GM19043 (cell line): Measurements from ENCODE around the gene TACC3.
"Not testable (repeated sequence)": the region's sequence is repeated elsewhere in the genome, so short reads cannot be mapped to it uniquely, and the experiment has no call there.

Source experiments
- ATAC-seq: cut with Tn5 transposase; IDR thresholded peaks from one replicate; pipeline ENCODE4 v1.9.1; 2021; ENCODE audit warnings: low read depth; ENCODE audit not compliant: unreplicated experiment

TACC3 gene

DNA sequence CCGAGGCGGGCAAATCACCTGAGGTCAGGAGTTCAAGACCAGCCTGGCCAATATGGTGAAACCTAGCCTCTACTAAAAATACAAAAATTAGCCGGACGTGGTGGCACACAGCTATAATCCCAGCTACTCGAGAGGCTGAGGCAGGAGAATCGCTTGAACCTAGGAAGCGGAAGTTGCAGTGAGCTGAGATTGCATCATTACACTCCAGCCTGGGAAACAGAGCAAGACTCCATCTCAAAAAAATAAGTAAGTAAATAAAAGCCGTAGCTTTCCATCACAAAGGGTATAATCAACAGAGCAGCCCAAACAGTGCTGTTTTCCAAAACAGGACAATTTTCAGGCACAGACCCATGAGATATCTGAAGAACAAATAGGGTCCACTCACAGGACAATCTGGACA, 19.6 kb upstream of the TACC3 start:
- ATAC-seq: not testable (repeated sequence)

DNA sequence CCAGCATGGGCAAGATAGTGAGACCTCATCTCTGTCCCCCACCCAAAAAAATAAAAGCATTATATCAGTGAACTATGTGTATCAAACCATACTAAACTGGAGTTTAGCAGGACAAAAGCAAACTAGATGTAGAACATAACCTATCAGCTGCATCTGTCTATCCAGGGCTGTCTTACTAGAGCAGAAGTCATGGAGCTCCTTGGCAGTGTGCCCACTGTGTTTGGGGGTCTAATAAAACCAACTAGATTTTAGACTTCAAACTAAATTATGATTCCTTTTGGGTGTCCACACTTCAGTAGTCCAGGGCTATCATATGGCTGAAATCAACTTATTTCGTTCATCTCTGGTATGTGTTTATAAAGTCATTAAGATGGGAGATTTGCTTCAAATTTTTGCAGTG, 17.5 kb upstream of the TACC3 start:
- ATAC-seq: no peak

DNA sequence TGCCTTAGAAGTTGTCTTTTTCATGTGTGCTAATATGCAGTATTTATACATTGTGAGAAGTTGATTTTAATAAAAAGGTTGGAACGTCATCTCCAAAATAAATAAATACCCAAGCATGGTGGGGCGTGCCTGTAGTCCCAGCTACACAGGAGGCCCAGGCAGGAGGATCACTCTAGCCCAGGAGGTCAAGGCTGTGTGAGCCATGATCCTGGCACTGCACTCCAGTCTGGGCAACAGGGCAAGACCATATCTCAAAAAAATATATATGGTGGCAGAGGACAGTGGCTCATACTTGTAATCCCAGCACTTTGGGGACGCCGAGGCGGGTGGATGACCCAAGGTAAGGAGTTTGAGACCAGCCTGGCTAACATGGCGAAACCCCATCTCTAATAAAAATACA, 15.6 kb upstream of the TACC3 start:
- no peak for ATAC-seq

DNA sequence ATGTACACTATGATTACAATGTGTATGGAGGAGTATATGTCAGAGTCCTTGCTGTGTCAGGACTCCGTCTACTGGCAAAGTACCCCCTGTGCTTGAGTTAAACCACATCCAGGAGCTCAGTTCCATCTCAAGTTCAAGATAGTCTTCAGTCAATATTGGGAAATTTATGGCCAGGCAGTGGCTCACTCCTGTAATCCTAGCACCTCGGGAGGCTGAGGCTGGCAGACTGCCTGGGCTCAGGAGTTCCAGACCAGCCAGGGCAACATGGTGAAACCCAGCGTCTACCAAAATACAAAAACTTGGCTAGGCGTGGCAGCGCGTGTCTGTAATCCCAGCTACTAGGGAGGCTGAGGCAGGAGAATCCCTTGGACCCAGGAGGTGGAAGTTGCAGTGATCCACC, 15.0 kb upstream of the TACC3 start:
- ATAC-seq: no peak

DNA sequence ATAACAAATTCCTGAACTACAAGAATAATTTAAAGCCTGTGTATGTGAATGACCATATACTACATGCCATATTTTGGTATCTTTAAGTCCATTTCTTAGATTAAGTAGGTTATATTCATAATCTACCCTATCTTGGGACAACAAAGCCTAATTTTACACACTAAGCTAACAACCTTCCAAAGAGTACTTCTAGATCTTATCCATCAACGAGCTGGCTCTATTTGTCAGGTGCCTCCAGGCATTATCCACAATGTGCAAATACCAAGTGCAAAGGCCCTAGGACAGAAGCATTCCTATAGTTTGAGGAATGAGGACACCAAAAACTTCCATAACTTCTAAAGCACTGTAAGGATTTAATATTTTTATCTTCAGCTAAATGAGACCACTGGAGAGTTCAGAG, 12.7 kb upstream of the TACC3 start:
- no peak for ATAC-seq

DNA sequence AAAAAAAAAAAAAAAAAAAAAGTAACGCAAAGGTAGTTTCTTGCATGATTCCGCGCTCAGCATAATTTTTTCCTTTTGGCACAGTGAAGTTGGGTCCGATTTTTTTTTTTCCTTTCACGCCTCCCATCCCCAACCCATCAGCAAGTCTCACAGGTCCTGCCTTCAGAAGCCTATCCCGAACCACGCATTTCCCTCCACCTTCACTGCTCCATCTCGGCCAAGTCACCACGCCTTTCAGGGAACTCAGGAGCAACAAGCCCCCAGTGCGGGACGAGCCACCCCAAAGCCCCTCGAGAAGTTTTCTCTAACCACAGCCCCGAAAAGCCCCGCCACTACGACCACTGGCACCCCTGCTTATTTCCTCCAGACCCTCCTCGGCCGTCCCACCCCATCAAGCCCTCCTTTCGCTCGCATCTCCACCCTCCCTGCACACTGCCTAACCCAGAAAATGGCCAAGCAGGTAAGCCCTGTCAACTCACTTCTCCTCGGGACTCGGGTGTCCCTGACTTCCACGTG, 10.2 kb upstream of the TACC3 start:
- ATAC-seq: no peak

DNA sequence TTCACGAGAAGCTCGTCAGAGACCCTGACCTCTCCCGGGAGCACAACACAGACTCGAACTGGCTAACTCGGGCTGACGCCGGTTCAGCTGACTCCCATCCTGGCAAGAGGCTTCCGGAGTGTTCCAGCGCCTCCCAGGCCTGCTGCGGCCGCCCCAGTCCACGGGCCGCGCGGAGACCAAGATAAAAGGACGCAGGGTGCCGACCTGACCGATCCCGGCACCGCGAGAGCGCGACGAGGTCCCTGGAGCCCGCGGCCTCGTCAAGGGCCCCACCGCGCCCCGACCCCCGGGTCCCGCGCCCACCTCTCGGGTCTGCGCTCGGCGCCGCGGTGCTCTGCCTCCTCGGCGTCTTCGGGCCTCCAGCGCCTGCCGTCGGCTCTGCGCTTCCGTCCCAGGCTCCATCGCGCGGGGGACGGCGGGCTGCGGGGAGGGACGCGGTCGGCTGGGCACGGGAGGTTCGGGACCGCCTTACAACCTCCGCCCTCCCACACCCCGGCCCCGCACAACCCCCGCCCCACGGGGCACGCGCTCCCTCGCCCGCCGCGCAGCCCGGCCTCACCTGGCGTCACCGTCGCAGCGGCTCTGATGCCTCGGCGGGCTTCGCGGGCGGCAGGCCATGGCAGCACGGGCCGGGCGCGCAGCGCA, 9.6 kb upstream of the TACC3 start:
- ATAC-seq: no peak

DNA sequence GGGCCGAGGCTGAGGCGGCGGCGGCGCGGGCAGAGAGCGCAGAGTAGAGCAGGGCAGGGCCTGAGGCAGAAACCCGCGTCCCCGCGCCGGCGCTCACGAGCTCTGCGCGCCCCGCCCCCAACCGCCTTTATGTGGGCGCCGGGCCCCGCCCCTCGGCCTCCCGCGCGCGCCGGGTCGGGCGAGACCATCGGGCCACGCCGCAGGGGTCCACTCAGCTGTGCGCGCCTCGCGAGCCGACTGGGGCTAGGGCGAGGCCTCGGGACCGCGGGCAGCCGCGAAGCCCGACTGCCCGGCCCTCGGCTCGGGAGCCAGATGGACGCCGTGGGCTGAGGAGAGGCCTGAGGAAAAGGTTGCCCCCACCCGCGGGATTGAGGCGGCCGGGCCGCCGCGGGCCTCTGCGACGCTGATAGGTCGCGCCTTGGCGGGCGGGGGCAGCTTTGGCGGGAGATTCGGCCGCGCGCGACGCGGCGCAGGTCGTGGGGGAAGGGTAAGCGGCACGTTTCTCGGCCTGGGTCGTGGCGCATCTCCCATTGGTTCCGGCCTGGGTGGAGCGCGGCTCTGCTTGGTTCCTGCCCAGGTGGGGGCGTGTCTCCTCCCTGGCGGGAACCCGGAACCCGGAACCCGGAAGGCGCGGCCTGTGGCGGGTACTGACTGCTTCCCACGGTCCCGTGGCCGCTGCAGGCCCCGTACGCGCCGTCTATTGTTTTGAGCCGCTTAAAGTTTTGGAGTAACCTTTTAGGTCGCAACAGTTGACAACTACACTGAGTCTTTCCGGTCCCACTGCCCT, 8.9 kb upstream of the TACC3 start, which contains the start of gene SLBP:
TSS of gene SLBP (minus strand) at position 104 of the 787 bp plus-strand sequence. CDS start 131 bp downstream, outside the sequence.
- peak; percentile 76 for ATAC-seq

DNA sequence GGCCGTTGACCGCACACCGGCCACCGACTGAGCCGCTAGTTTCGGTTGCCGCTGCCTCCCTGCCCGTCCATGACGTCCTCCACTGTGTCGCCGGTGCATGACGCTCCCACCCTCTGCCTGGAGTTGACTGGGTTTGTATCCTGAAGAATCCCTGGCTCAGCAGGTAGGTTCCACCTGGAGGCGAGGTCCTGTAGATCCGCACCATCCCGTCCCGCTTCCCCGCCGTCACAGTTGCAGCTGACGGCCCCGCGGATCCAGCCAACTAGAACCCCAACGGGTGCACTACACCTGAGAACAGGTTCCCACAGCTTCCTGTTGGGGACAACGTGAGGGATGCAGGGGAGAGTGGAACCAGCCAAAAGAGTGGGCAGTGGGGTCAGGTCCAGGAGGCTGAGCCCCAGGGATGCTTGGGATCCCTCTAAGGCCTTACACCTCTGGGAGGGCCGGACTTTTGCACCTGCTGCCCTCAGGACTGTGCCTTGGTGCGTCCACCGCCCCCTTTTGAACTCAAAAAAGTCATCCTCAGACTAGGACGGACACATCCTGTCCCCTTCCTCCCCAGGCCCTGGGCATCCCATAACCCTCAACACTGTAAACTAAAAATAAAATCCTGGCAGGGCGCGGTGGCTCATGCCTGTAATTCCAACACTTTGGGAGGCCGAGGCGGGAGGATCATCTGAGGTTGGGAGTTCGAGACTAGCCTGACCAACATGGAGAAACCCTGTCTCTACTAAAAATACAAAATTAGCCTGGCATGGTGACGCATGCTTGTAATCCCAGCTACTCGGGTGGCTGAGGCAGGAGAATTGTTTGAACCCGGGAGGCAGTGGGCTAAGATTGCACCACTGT, 8.1 kb upstream of the TACC3 start:
- ATAC-seq: peak; percentile 8

DNA sequence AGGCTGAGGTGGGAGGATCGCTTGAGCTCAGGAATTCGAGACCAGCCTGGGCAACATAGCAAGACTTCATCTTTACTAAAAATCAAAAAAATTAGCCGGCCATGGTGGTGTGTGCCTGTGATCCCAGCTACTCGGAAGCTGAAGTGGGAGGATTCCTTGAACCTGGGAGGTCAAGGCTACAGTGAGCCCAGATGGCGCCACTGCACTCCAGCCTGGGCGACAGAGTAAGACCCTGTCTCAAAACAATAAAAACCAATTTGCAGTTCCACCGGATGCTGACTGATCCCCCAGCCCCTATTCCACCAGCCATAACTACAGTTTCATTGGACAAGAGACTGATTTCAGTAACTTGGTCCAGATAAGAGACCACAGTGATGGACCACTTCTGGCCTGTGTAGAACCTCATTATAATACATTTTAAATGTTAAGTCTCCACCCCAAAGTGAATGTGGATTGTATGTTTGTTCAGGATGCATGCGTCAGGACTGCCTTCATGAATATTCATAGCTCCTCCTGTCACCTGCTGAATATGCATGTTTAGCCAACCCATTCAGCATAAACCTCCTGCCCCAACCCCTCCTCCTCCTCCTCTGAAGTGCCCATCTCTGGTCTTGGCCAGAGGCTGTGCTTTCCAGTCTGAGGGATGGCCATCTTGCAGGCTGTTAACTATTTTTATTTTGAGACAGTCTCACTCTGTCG, 6.9 kb upstream of the TACC3 start:
- no peak for ATAC-seq

DNA sequence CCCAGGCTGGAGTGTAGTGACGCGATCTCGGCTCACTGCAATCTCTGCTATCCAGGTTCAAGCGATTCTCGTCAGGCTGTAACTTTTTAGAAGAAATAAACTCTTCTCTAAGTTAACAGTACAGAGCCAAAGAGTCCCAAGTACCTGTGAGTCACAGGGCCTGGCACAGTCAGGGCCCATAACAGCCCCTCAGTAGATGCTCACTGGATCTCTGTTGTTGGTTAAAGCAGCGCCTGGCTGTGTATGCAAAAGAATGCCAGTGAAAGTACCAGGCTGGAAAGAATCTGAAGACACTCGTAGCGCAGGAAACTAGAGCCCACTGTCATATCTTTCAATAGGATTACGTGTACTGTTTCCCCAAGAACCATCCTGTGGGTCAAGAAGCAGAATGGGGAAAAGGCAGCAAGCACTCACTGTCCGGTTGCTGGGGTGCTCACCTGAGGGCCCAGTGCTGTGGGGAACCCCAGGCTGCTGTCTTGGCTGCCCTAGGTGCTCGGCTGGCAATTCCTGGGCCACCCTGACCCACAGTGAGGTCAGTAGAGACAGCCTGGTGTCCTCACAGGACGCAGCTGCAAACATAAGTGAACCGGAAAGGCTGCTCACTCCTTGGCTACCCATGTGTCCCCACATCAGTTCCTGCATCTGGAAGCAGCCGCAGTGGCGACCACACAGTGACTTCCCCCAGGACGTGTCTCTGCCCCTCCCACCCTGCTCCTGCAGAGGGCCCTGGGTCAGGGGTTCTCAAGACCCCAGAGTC, 6.1 kb upstream of the TACC3 start:
- no peak for ATAC-seq

DNA sequence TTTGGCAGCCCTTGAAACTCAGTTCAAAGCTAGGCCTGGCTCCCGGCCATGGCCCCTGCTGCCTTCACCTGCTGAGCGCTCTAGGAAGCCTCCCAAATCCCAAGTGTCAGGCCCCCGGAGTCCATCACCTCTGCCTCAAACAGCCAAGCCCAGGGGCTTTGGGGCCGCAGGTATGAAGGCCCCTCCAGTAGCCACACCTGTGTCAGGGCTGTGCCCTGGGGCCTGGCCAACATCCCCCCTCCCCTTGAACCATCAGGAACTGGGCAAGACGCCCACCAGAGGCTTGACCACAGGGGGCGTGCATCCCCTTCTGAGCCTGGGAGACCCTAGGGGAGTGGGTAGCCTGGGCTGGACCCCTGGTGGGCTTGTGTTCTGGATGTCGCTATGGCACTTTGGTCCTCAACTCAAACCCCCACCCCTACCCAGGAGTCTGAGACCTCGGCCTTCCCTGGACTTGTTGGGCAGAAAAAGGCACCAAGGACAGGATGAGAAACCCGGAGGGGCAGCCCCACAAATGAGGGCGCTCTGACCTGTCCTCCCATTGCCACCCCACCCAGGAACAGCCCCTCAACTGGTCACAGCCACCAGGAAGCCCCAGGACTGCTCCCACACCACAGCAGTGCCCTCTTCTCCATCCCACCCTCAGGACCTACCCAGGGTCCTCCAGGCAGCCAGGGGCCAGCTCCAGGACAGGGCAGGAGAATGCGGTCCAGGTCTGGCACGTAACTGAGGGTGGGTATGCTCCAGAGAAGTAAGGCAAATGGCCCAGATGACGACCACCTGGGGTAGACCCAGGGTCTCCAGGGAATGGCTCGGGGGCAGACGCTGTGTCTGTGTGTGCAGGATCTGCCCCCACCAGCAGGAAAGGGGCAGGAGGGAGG, 5.0 kb upstream of the TACC3 start:
- no peak for ATAC-seq

DNA sequence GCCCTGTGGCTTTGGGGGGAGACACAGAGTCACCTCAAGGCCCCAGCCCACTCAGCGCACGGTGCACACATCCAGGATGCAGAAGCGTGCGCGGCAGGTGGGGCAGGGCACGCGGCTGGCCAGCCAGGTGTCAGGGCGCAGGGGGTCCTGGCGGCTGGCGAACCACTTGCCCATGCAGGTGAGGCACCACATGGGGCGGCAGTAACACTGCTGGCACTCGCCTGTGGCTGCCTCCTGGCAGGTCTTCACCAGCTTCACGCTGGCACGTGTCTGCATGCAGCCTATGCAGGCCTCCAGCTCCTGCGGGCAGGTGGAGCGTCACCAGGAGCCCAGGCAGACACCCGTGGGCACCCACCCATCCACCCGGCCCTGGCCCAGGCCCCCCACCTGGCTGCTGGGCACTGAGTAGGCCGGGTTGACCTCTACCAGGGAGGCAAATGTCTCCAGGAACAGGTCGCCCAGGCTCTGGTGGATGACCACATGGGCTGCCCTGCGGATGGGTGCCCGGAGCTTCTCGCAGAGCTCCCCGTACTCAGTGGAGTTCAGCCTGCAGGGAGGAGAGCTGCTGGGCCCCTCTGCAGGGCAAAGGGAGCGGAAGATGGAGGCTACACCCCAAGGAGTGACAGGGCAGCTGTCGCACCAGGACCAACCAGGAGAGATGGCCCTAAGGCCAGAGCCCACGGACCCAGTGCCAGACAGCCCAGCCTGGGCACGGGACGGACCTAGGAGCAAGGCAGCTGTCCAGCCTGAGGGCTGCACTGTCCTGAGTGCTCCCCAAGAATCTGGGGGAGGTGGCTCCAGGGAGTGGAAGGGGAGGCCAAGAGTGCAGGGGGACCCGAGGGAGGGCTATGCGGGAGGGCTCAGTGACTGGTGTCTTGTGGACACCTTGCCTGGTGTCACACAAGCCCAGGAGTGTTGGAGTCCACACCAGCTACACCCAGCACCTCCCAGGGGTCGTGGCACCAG, 3.9 kb upstream of the TACC3 start:
- no peak for ATAC-seq

DNA sequence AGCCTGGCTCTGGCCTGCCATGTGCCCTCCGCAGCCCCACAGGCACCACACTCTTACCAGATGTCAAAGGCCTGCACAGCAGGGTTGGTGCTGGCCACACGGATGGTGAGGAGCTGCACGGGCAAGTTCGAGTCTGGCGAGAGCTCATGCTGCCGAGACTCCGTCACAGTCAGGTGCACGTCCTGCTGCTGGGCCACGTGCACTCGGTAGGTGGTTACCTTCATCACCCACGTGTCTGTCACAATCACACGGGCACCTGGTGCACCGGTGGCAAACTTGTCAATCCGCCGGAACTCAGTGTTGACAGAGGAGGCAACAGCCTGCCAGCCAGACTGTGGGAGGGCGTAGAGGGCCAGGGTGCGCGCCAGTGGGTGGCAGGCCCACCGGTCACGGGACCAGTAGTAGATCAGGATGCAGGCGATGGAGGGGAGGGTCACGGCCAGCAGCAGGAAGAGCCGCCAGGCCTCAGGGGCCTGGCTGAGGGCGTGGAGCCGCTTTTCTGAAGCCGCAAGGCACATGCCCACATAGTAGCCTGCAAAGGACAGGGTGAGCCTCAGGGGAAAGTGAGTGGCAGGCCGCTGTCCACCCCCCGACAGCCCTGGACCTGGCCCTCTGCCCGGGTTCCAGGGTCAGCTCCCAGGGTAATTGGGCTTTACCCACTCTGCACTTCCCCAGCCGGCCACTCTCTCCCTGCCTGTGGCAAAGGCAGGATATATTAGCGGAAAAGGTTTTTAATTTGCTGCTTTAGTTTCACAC, 3.0 kb upstream of the TACC3 start:
- ATAC-seq: no peak

DNA sequence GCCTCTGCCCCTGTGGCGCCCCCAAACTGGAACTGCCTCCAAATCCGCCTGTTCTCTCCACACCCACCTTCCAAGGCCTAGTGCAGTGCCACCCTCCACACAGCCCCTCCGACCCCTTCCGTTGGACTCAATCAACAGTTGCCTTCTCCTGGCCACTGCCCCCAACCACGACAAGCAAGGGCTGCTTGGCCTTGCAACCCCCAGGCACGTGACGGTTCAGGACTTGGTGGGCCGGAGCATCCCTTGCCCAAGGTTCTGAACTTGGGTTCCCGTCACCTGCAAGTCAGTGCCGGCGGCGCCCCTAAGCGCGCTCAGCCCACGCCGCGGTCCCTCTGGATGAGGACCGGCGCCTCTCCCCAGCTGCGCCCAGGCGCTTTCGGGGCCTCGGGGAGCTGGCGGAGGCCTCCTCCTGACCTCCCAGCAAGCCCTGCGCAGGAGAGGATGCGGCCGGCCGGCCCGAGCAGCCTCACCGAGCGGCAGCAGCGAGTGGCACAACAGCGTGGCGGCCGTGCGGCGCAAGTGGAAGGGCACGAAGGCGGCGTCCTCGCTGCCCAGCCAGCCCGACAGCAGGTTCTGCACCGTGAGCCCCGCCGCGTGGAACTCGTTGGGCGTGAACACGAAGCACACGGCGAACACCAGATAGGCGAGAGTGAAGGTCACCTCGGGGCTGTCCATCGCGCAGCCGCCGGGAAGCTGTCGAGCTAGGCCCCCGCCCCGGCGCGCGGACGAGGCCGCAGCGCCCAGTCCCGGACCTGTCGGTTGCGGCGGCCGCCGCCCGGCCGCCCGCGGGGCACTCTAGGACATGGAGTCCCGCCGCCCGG, 948 bp upstream of the TACC3 start:
- peak; percentile 8 for ATAC-seq
